ENCODE results near the gene ACACA.

The ACACA gene

GRCh38 chr17:37118366-37119137 is 288.1 kb downstream of the ACACA start:
- Histone ChIP-seq H3K9me2 (replicated peaks; ENCODE audit: low read depth, low read length) (no peaks in the 10 kb centered on the region), H4K20me1 (ENCODE audit: insufficient read depth, low read length, poor library complexity, severe bottlenecking) (no peaks in the 10 kb centered on the region), H3K4me2 (ENCODE audit: low read depth, low read length, poor library complexity, severe bottlenecking) (no peak overlapping the region), H3F3A (ENCODE audit: low read depth) (no peaks in the 10 kb centered on the region), H3K4me1 (ENCODE audit: insufficient read depth, low read length, poor library complexity, severe bottlenecking) (peaks cover 3% of the 10 kb centered on the region), H3K9ac (ENCODE audit: low read depth, low read length, poor library complexity, severe bottlenecking) (no peak overlapping the region), H2AFZ (ENCODE audit: low read length) (no peak overlapping the region), H3K4me3 (ENCODE audit: low read length, poor library complexity, severe bottlenecking) (no peak overlapping the region), H3K36me3 (ENCODE audit: insufficient read depth, low read length) (peaks cover 28% of the 10 kb centered on the region), H3K9me3 (ENCODE audit: insufficient read depth, low read depth, low read length) (no peaks in the 10 kb centered on the region), H3K27me3 (ENCODE audit: insufficient read depth, low read length, poor library complexity, severe bottlenecking) (no peaks in the 10 kb centered on the region), H3K79me2 (ENCODE audit: insufficient read depth, low read length) (no peaks in the 10 kb centered on the region)
- no peak for TF ChIP-seq EZH2phosphoT487 (IDR thresholded peaks at IDR 0.05; ENCODE audit: borderline replicate concordance)
- TF ChIP-seq CTCF (conservative IDR thresholded peaks at IDR 0.05; ENCODE audit: low read length): no peak

GRCh38 chr17:37117373-37118142 is 289.1 kb downstream of the ACACA start:
- Histone ChIP-seq H3F3A (ENCODE audit: low read depth) (no peaks in the 10 kb centered on the region), H3K9ac (ENCODE audit: low read depth, low read length, poor library complexity, severe bottlenecking) (no peak overlapping the region), H3K36me3 (ENCODE audit: insufficient read depth, low read length) (peaks cover 34% of the 10 kb centered on the region), H3K27me3 (ENCODE audit: insufficient read depth, low read length, poor library complexity, severe bottlenecking) (no peaks in the 10 kb centered on the region), H2AFZ (ENCODE audit: low read length) (no peak overlapping the region), H3K4me1 (ENCODE audit: insufficient read depth, low read length, poor library complexity, severe bottlenecking) (no peaks in the 10 kb centered on the region), H3K79me2 (ENCODE audit: insufficient read depth, low read length) (no peaks in the 10 kb centered on the region), H3K9me3 (ENCODE audit: insufficient read depth, low read depth, low read length) (no peaks in the 10 kb centered on the region), H4K20me1 (ENCODE audit: insufficient read depth, low read length, poor library complexity, severe bottlenecking) (no peaks in the 10 kb centered on the region), H3K4me3 (ENCODE audit: low read length, poor library complexity, severe bottlenecking) (no peak overlapping the region), H3K4me2 (ENCODE audit: low read depth, low read length, poor library complexity, severe bottlenecking) (no peak overlapping the region), H3K9me2 (replicated peaks; ENCODE audit: low read depth, low read length) (no peaks in the 10 kb centered on the region)
- TF ChIP-seq EZH2phosphoT487 (IDR thresholded peaks at IDR 0.05; ENCODE audit: borderline replicate concordance): no peak
- no peak for TF ChIP-seq CTCF (conservative IDR thresholded peaks at IDR 0.05; ENCODE audit: low read length)

- Histone ChIP-seq H3K4me2 (ENCODE audit: low read depth, low read length, poor library complexity, severe bottlenecking) (no peak overlapping the region), H3K9ac (ENCODE audit: low read depth, low read length, poor library complexity, severe bottlenecking) (no peak overlapping the region), H3K4me3 (ENCODE audit: low read length, poor library complexity, severe bottlenecking) (no peak overlapping the region), H3K27me3 (ENCODE audit: insufficient read depth, low read length, poor library complexity, severe bottlenecking) (no peaks in the 10 kb centered on the region), H3K36me3 (ENCODE audit: insufficient read depth, low read length) (peaks cover 34% of the 10 kb centered on the region), H2AFZ (ENCODE audit: low read length) (no peak overlapping the region), H4K20me1 (ENCODE audit: insufficient read depth, low read length, poor library complexity, severe bottlenecking) (no peaks in the 10 kb centered on the region), H3F3A (ENCODE audit: low read depth) (no peaks in the 10 kb centered on the region), H3K9me3 (ENCODE audit: insufficient read depth, low read depth, low read length) (no peaks in the 10 kb centered on the region), H3K9me2 (replicated peaks; ENCODE audit: low read depth, low read length) (no peaks in the 10 kb centered on the region), H3K79me2 (ENCODE audit: insufficient read depth, low read length) (no peaks in the 10 kb centered on the region), H3K4me1 (ENCODE audit: insufficient read depth, low read length, poor library complexity, severe bottlenecking) (peaks cover 6% of the 10 kb centered on the region)
- TF ChIP-seq EZH2phosphoT487 (IDR thresholded peaks at IDR 0.05; ENCODE audit: borderline replicate concordance) (no peak), CTCF (conservative IDR thresholded peaks at IDR 0.05; ENCODE audit: low read length) (no peak)
Observed at GRCh38 chr17:37116671-37117185, 289.9 kb downstream of the ACACA start.

All from Loucy (cell line).